GM18861 (cell line): Measurements from ENCODE around the gene ITGA6.

Experiments
- ATAC-seq: cut with Tn5 transposase; IDR thresholded peaks from one replicate; pipeline ENCODE4 v1.9.1; 2021; ENCODE audit not compliant: unreplicated experiment

ITGA6 gene

GRCh38 chr2:172462849-172463381 lies 35.5 kb downstream of the ITGA6 start:
- ATAC-seq, result no peak

DNA sequence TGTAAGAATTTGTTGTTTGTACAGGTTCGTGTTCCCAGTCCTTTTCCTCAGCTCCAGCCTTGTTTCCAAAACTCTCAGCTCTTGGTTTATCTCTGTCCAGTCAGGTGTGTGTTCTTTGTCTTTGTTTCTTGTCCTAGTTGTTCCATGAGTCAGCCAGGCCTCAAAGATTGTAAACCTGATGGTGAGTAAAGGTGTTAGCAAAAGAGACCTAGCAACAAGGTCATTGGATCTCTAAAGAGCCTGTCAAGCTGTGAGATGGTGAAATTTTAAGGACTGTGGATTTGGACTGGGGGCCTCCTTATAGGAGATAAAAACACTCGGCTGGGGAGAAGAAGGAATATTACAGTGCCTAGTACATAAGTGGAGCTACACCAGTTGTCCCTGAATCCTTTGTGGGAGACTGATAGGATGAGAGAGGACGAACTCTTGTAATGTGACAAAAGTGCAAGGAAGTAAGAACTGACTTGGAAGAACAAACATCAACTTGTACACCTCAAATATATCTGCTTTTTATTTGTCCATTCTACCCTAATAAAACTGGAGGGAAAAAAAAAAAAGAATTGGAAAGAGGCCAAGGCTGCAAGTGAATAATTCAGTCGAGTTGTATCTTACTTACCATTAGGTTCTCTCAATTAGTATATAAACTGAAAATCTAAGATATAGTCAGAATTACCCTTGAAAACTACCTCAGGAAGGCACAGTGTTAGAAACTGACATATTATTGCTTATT lies 37.2 kb downstream of the ITGA6 start:
- no peak for ATAC-seq

GRCh38 chr2:172465417-172466334 lies 38.3 kb downstream of the ITGA6 start:
- ATAC-seq, result no peak

DNA sequence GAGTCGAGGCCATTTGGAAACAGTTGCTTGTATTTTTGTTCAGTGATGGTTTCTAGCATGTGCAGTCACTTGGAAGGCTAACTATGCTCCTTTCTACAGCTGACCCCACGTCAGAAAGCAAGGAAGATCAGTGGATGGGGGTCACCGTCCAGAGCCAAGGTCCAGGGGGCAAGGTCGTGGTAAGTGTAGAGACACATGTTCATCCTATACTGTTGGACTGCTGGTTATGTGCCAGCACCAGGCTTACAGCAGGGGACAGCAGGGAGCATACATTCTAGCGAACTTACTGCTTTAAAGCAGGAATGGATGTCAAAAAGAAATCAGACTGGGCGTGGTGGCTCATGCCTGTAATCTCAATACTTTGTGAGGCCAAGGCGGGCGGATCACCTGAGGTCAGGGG lies 40.0 kb downstream of the ITGA6 start:
- no peak for ATAC-seq

DNA sequence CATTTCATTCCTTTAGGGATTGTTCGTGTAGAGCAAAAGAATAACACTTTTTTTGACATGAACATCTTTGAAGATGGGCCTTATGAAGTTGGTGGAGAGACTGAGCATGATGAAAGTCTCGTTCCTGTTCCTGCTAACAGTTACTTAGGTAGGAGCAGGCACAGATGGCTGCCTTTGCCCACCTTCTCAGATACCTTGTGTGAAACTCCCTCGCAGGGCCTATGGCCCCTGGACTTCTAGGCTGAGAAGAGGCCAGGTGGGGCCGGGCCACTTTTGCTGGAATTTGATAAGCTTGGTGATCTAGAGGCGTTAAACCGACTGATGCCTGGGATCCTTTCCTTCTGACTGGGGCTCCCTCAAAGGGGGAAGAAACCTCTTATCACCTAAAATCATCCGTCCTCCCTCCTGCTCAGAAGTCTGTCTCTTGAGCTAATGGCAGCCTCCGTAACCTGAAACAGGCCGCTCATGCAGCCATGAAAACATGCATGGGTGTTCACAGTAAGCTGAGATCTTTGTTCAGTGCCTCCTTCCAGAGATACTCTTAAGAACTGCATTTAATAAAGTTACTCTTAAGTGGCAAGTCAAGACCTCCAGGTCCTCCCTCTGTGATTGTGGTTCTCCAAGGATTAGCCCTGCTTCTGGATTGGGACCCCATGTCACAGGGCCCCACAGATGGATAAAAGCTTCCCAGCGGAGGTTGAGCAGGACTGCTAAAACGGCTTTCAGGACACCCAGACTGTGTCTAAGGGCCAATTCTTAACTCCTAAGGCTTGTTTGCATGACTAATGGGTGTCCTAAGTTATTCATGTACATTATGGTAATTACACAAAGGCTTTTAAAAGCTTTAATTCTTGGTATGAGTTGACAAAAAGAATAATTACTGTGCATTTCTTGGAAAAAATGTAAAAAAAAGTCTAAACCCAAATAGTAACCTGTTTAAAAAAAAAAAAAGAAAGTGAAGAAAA lies 43.9 kb downstream of the ITGA6 start:
- ATAC-seq, result no peak

- no peak for ATAC-seq
Measured at GRCh38 chr2:172472446-172473033, 45.2 kb downstream of the ITGA6 start.

- no peak for ATAC-seq
Measured at GRCh38 chr2:172473167-172473566, 45.8 kb downstream of the ITGA6 start.

- ATAC-seq, result no peak
Measured at GRCh38 chr2:172478353-172478752, 51.0 kb downstream of the ITGA6 start.

GRCh38 chr2:172480301-172481218 lies 53.2 kb downstream of the ITGA6 start:
- no peak for ATAC-seq

GRCh38 chr2:172481507-172482262 lies 54.3 kb downstream of the ITGA6 start:
- no peak for ATAC-seq

DNA sequence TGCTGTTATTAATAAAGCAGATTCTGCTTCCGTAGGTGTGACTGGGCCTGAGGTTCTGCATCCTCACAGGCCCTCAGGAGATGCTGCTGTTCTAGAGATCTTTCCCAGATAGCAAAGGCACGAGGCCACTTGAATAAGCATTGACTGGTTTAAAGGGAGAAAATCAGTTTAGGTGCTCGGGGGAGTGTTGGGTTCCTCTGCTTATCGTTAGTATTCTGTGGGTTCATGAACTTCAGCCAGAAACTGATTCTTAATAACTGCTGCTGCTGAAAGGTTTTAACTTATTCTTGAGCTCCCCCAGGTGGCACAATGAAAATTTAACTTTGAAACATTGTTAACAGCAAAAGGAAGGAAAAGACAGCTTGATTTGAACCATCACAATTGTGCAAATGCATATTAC lies 56.9 kb downstream of the ITGA6 start:
- no peak for ATAC-seq

- ATAC-seq, result no peak
Measured at GRCh38 chr2:172484706-172485105, 57.3 kb downstream of the ITGA6 start.

DNA sequence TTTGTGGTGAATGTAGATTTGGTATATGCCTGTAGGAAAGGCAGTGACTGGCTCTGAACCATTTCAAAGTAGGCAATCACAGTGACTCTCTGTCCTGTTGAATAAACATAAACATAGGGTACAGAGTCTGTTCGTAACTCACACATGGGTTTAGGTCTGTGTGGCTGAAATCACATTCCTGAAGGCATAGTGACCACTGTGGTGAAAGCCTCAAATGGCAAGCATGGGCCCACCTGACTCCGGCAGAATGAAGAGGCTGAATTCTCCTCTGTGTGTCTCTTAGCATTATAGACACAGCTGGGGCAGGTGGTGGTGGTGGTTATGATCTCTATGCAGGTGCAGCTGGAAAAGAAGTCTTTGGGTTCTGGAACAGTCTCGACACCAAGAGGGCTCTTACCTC lies 61.2 kb downstream of the ITGA6 start:
- ATAC-seq, result no peak

DNA sequence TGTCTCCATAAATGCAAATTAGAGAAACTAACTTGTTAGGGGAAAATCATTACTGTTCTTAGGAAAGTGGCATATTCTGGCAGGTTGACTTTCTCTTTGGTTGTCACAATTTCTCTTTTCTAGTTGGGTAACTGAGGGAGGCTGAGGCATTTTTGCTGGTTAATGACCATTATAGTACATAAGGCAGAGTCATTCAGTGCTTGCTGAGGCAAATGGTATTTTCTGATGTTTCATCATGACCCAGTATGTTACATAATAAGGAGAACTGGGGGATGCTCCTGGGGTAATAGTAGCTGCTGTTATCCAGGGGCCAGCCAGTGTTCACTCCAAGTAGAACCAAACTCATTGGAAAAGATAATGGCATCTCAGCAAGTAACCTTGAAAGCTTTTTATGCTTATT lies 62.3 kb downstream of the ITGA6 start:
- ATAC-seq, result no peak

DNA sequence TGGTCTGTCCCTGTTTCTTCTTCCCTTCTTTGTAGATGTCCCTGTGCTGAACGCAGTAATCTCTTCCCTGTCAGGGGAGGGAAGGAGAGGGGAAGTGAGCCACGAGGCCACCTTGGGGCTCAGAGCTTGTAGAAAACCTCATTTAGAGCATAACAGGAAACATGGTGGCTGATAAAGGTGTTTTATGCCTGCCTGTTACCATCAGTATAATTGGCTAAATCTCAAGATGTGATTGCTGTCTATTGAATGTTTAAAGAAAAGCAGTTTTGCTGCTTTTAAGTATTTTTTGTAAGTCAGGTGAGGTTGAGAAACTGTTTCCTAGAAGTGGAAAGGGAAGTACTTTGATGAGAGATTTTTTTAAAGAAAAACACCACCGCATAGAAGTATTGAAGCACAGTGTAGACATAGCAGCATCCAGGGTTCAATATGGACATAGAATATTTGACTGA lies 68.8 kb downstream of the ITGA6 start:
- no peak for ATAC-seq

DNA sequence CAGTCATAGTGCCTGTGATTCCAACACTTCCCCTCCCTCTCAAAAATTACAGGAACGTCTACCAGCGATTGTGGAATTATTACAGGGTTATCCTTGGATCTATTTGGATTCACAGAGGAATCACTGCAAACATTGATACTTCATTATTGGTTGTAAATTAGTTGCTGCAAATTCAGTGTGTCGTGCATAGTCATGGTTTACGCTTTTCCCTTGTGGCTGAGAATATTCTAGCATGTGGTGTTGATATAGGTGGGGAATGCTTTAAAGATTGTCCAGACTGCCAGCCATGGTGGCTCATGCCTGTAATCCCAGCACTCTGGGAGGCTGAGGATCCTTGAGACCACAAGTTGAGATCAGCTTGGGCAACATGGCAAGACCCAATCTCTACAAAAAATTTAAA lies 79.8 kb downstream of the ITGA6 start:
- ATAC-seq, result no peak

DNA sequence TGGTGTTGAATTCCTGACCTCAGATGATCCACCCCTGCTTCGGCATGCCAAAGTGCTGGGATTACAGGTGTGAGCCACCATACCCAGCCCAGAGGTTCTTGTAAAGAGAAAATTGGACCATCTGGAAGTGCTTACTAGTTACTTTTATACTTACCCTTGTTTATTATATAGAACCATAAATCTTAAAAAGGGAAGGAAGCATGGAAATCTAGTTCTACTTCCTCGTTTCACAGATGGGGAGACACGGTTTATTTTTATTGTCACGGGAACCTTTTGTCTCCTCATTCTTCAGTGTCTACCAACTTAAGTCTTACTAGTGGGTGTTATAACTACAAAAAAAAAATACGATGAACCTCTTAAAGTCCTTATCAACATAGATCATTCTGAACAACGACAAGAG lies 82.7 kb downstream of the ITGA6 start:
- ATAC-seq, result no peak

DNA sequence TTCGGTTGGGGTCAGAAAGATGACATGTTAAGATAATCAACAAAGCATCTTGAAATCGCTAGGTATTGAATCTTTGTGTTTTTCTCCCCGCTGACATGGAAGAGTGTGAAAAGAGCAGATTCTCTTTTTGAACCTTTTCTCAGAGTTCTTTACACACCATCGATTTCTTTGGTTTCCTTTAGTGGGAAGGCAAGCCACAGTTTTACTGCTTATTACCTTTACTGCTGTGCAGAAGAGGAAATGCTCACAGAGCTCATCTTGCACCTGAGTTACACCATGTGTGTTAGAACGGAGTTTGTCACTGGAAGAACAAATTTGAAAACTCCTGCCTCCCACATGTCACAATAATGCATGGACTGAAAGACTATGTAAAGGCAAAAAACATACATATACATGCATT lies 83.2 kb downstream of the ITGA6 start:
- ATAC-seq, result no peak
